ENCODE results near the gene CDC14B.

The CDC14B gene

DNA sequence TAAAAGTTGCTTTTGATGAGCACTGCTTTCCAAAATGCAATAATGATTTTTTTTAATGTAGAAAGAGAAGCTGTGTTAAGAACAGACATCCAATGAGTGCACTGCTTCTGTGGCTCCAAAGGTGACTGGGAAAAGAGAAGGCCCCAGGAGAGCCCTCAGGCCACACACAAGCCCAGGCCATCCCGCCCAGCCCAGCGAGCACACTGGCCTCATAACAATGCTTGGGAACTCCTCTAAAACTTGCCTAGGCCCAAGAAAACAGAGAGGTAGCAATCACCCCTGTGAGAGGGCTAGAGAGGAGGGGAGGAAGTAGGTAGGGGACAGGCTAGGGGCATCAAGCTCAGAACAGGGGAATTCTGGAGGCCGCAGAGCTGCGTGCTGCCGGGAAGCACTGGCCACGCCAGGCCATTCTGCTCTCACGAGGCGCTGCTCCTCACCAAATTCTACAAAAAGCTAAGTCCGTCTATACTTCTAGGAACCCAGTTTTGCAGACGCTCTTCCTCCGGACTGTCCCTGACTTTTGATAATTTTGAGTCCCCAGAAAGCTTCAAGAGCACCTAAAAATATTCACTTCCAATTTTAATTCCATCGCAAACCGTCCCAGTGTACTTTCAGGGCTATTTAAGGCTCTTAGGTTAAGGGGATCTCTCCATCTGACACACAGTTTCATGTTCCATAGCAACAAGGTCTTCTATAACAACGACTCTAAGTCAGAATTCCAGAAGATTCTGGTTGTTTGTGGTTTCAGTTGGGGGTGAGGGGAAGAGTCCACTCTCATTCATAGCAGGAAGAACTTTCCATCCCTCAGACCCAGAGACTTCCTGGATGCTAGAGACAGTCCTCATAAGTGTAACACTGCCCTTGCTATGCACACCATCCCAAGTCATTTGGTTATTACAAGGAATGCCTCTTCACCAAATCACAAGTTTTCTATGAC, 118.7 kb downstream of the CDC14B start:
- FAIRE-seq = no peak

DNA sequence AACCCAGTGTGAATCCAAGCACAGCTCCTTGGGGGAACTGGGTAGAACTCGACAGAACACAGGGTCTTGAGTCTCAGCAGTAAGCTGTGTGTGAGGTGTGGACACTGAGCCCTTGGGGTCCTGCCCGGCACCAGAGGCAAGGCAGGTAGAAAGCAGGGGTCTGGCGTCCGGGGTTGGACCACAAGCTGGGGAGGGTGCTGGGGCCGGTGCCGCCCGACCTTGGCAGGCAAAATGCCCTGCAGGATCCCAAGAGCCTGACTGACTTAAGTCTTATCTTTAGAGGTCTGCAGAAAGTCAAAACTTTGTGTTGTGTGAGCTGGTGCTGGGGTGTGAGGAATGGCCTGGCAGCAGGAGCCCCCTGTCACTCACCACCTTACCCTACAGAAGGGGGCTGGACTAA, 120.4 kb downstream of the CDC14B start:
- FAIRE-seq = no peak

DNA sequence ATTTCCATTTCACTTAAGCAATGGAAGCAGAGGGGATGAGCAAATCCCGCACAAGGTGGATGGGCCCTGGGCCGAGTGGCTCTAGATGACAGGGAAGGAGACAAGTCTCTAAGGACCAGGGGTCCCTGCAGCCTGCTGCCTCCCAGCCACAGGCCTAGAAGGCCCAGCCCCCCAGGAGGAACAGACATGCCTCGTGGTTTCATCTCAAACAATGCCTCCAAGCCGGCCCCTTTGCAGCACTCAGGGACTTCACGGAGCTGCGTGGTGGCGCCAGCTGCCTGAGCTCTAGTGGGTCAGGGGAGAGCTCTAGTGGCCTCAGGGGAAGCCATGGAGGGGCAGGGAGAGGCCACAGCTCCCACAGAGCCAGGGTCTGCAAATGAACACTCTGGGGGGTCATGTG, 120.8 kb downstream of the CDC14B start:
- no peak for FAIRE-seq

DNA sequence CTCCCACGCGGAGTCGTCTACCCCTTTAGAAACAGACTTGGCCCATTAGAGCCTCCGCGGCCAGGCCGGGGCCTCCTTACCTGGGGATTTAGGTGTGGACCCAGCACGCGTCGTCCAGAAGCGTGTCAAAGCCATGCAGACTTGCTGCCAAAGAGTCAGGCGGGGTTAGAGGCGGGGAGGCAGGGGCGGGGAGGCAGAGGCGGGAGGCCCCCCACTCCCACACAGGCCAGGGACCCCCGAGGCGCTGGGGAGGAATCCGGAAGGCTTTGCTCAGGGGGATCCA, 122.6 kb downstream of the CDC14B start:
- no peak for FAIRE-seq

DNA sequence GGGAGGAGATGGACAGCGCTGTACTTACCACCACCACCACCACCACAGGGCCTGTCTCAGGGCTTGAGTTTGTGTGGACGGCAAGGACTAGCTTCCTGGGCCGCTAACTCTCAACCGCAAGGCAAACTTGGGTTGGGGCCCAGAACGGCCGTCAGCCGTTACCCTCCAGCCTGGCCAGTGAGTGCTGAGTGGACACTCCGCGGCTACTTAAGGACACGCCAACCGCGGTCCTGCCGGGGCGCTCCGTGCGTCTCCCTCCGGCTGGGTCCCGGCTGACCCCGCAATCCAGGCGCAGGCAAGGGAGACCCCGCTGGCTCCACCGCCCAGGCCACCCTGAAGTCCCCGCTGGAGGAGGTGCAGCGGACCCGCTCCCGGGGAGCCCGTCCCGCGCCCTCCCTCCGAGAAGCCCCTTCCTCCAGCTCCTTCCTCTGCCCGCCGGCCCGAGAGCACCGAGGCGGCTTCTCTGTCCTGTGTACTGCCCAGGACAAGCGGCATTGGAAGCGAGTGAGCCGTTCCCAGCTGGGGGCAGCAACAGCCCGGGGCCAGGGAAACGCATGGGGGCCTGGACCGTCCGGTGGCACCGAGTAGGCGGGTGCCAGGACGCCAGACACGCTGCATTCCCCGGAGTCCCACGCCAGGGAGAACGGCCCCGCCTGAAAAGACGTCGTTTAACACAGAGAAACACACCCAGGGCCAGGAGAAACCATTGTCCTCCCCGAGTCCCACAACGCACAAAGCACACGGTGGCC, 123.1 kb downstream of the CDC14B start:
- no peak for FAIRE-seq

DNA sequence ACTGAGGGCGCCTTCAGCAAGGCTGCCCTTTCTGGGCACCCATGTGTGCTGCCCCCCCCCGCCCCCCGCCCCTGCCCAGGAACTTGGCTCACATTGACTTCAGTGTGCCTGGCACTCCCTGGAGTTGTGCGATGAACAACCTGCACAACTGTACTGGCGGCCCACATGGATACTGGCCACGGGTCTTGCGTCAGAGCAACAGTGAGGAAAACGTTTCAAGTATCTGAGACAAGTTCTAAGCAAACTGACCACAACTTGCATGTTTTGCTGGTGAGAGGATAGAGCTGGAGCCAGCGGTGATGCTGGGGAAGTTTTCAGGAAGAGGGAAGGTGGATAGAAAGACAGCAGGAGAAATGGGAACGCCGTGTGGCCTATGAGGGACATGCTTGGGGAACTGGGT, 124.3 kb downstream of the CDC14B start:
- FAIRE-seq = no peak

DNA sequence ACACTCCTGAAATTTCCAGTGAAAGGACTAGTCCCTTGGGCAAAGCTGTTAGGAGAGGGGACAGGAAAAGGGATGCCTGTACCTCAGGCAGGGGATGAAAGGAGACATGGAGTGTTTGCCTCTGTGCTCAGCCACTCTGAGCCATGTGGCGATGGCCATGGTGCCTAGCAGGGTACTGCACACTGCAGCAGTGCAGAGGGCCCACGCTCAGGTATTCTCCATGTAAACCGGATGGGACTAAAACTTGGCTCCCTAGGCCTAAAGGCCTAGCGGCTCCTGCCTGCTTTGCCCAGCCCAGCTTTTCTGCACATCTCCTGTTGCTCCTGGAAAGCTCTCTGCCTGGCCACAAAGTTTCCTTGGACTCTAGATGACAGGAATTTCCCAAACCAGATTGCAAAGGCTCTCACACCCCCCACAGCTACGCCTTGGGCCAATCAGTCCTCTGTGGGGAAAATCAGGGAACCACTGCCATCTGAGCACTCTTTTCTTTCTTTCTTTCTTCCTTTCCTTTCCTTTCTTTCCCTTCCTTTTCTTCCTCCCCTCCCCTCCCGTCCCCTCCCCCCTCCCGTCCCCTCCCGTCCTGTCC, 125.3 kb downstream of the CDC14B start:
- no peak for FAIRE-seq

DNA sequence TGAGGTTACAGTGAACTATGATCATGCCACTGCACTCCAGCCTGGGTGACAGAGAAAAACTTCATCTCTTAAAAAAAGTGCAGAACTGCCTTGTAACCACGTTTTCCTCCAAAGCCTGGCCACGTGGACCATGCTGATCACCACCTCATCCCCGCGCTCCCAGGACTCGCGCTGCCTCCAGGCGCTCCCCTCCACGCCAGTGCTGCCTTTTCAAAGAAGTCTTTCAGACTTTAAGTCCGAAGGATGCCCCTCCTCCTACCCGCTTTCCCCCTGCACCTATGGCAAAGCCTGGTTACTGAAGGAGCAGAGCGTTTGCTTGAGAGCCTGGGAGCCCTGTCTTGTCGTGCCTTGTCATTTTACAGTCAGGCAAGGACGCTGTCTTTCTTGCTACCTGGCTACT, 125.9 kb downstream of the CDC14B start:
- FAIRE-seq = no peak

DNA sequence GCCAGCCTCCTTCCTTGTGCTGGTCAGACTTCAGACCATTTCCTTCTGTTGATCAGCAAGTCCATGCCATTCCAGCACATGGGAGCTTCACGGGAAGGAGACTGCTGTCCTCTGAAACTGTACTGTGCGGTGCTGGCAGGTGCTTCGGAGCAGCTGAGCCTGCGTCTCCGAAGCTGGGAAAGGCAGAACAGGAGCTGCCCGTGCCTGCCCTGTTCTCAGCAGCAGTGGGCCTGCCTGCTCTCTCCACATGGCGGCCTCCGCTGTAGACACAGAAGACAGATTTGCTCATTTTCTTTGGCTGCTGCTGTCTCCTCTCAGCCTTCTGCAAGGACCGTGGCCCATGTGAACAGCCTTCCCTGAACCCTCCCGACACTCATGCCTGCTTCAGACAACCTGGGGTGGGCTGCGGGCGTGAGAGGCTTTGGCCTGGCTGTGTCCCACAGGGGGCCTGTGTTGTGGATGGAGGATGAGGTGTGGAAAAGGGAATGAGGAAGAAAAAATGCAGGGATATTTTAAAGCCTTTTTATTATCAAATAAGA, 126.6 kb downstream of the CDC14B start:
- FAIRE-seq = no peak

DNA sequence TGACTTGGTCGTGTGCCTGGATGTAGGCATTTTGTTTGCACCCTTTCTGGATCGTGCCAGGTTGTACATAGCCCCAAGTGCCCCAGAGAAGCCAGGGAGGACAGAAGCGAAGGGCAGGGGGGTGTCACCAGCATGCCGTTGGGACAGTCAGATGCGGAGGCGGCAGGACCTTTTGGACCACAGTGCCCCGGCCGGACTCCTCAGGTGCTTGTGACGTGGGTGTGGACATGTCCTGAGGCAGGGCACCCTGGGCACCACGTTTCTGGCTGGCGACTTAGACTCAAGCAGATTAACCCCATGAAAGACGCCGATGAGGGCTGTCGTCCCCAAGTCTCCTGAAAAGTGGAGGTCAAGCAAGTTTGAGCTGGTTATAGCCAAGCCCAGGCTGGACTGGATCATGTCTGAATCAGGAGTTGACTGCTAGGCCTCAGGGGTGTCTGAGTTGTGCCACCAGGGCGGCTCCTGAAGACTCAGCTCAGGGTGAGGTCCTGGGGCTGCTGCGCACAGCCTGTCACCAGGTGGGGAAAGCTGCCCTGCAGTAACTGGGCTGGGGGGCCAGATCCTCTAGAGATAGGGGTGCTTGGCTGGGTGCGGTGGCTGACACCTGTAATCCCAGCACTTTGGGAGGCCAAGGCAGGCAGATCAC, 127.6 kb downstream of the CDC14B start:
- no peak for FAIRE-seq

DNA sequence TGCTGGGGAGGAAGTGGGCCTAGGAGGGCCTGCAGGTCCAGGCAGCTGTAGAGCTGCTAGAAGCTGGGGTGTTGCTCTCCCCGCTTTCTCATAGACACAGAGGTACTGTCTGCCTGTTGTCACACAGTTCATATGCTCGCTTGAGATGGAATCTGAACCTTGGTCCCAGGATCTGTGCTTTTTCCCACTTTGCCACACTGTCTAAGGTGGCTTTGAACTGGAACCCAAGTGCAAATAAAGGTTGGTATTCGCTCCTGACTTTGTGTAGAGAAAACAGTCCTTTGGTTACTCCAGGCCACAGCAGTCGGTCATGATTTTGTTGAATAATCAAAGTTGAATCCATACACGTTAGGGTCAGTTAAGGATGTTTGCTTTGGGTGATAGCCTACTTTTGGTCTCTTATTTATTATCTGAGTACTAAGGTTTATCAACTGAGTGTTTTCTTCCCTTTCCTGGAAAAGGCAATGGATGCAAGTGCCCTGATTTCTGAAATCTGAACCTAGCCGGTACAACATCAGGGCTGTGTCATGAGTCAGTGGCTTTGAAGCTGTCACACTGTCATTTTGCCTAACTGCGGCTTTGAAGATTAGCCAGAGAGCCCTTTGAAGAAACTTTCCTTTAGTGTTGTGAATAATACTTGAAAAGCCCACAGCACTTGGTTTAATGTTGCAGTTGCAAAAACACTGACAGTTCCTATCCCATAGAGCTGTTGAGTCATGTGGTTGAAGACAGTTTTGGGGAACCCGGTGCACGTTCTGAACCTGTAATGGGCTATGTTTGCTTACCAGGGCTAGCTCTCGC, 128.4 kb downstream of the CDC14B start:
- FAIRE-seq = no peak

DNA sequence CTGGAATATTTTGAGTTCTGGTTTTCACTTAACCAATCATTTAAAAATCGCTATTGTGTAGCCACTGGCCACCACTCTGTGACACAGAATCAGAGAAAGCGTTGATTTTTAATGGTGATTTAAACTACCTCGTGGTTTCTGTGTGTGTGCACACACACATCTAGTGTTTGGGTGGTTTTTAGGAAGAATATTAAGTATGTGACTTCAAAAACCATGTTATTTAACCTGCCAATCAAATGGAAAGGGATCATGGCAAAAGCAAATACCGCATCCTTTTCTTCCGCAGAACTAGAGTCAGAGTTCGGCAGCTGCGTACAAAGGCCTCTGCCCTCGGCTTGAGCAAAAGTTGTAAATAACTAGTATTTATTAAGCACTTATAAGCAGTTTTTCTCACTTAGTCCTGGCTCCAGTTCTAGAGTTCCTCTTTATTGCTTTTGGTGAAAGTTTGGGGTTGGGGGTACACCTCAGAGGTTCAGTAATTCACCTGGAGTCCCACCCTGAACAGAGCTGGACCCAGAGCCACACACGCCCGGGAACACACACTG, 129.0 kb downstream of the CDC14B start:
- no peak for FAIRE-seq

DNA sequence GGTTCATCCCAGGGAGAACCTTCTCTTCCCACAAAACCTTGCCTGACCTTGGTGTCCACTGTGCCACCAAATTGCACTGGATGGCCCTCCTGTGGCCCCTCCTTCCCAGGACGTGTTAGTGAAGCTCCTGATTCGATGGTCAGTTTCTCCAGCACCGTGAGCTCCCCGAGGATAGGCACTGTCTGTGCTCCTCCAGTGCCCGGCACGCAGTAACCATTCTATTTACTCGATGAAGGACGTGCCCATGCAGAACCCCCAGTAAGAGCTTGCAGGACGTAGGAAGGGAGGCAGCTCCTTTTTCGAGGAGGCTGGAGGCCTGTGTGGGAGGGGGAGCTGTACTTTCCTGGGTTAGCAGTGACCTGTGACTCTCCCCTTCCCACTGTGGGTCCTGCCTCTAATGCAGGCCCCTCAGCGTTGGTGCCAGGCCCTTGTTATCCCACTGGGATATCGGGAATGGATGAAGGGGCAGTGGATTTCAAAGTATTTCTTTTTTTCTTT, 130.1 kb downstream of the CDC14B start:
- FAIRE-seq = no peak

DNA sequence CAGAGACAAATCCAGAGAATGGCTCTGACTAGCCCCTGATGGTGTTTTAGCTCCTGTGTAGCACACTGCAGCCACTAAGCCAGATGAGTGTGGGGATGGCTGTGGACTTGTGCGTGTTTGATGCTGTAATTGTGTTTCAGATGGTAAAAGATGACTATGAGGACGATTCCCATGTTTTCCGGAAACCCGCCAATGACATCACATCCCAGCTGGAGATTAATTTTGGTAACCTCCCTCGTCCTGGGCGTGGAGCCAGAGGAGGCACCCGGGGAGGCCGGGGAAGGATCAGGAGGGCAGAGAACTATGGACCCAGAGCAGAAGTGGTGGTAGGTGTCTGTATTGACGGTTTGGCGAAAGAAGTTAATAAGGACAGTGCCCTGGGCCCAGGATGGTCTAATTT, 131.7 kb downstream of the CDC14B start:
- FAIRE-seq = no peak

DNA sequence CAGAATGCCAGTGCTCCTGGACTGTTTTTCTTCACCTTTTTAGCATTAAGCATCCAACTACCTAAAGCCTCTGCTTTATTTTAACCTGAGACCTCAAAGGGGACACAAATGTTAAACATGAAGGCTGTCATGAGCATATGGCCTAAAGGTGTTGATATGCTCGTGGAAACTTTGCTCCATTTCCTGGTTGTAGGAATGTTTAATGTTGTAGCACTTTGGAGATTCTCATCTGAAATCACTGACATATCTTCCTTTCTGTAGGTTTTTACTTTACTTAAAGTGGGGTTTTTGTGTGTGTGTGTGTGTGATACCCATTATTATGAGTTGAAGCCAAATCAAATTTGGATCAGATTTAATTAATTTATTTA, 132.6 kb downstream of the CDC14B start:
- no peak for FAIRE-seq

DNA sequence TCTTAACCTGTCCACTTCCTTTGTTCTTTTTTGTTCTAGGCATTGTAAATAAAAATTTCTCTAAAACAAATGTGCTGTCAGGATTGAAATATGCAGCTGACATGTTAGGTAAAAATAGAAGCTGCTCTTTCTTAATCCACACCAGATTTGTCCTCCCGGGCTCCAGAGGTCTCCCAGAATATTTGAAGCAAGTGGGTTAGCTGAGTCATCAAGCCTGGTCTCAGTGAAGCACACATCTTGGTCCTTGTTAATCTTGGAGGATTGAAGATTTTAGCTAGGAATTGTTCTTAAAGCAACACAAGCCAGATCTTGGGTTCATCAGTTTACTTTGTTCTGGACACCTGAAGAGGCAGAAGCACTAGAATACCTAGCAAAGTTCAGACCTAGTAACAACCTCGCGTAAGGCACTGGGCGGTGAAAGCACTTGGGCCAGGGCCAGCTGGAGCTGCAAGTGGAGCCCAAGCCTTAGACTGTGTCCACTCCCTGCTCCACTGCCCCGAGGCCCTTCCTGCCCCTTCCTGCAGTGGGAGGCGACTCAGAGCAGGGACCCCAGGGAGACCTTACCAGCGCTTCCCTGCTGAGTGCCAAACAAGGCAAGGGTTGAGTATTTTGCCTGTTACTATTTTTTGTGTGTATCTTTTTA, 133.1 kb downstream of the CDC14B start:
- FAIRE-seq = no peak

DNA sequence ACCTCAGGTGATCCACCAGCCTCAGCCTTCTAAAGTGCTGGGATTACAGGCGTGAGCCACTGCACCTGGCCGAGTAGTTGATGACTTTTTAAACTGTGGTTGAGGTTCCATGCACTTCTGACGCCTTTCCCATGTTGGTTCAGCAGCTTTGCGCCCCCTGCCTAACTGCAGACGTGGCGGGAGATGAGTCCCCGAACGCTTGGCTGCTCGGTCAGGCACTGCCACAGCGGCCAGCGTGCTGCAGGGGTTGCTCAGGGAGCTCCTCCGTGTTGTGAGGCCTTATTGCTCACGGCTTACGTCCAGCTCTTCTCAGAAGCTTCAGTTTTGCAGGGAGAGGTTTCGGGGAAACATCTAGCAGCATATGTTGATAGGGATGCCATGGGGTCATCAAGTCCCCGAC, 134.4 kb downstream of the CDC14B start:
- FAIRE-seq = no peak

DNA sequence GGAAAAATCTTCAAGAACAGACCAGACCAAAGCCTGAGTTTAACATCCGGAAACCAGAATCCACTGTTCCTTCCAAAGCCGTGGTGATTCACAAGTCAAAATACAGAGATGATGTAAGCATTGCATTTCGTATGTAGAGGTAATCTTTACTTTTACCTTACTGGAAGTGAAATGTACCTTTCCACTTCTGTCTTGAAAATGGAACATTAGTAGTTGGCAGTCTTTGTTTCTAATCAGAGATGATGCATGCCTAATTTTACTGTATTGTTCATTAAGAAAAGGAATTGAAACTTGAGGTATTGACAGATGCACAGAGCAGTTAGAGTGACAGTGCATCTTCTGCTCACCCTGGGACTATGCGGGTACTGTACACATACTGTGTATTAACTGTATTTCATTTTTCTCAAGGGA, 135.1 kb downstream of the CDC14B start:
- FAIRE-seq = no peak

DNA sequence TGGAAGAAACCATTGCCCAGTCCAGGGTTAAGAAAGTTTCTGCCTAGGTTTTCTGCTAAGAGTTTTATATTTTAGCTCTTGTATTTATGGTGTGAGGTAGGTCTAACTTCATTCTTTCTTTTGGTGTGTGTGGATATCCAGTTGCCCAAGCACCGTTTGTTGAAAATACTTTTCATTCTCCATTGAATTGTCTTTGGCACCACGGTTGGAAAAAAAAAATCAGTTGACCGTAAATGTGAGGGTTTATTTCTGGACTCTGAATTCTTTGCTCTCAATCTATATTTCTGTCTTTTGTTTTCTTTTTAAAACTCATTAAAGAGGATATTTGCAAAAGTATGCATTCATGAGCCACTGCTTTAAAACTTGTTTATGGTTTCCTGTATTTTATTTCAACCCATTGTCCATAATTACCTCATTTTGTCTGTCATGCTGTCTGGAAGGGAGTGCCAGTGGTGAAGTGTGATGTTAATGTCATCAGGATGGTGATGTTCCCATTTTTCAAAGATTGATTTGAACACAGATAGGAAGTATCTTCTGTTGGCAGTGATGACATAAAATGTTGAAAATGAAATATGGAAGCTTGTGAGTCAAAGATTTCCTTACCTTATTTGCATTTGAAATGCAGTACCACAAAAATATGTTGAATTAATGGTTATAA, 135.8 kb downstream of the CDC14B start:
- FAIRE-seq = no peak

DNA sequence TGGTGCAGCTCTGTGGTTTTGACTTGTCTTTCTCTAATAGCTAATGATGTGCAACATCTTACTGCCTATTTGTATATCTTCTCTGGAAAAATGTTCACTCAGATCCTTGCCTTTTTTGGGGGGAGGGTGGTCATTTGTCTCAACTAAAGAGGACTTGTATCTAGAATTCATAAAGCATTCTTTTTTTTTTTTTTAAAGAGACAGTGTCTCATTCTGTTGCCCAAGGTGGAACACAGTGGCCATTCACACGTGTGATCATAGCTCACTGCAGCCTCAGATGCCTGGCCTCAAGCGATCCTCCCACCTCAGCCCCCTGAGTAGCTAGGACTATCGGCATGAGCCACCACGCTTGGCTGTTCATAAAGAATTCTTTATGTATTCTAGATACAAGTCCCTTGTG, 136.4 kb downstream of the CDC14B start:
- FAIRE-seq = no peak

DNA sequence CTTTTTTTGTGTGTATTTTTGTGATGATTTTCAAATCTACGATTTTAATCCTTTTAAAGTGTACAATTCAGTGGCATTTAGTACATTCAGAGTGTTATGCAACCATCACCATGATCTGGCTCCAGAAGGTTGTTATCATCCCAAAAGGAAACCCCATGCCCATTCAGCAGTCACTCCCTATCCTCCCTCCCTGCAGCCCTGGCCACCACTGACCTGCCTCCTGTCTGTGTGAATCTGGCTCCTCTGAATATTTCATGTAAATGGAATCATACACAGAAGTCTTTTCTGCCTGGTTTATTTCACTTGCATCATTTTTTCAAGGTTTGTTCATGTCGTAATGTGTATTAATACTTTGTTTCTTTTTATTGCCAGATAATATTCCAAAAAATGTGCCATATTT, 137.2 kb downstream of the CDC14B start:
- no peak for FAIRE-seq
